CD14-positive monocyte (primary cell): Measurements from ENCODE around the gene CTNNB1. TPM values are rescaled to one million over a fixed set of nuclear protein-coding genes. Genes with fewer than 3 reads are reported as not detected.

Experiments used
- DNase-seq, 3 donors: peaks; one replicate each; pipeline ENCODE4 v3.0.0-alpha.2; 2011 to 2022
- H2AFZ ChIP-seq: 2 replicates; pipeline ENCODE4 v1.6.0; 2012; ENCODE audit warnings: mild to moderate bottlenecking, low read depth, low read length, inconsistent platforms; ENCODE audit not compliant: insufficient read depth, poor library complexity, severe bottlenecking
- H3K27ac ChIP-seq, 2 donors: 1 replicate in 1 of 2; 2 replicates in 1 of 2; pipeline ENCODE4 v1.5.1; 2012 to 2013; ENCODE audit warnings: low read length in 2 of 2, control low read depth in 1 of 2, inconsistent platforms in 1 of 2, low read depth in 1 of 2, mild to moderate bottlenecking in 1 of 2
- H3K27me3 ChIP-seq, 2 donors: one replicate each; pipeline versions ENCODE4 v1.6.0 to v1.6.1; 2011 to 2013; ENCODE audit warnings: low read length in 2 of 2; ENCODE audit not compliant: control insufficient read depth in 2 of 2, insufficient read depth in 2 of 2
- H3K36me3 ChIP-seq, 2 donors: replicated peaks in 1 of 2; 1 replicate in 1 of 2; 2 replicates in 1 of 2; pipeline versions ENCODE4 v1.5.1 to v1.6.1; 2012 to 2013; ENCODE audit warnings: low read length in 2 of 2, control low read depth in 1 of 2, inconsistent platforms in 1 of 2, mild to moderate bottlenecking in 1 of 2; ENCODE audit not compliant: insufficient read depth in 2 of 2, control insufficient read depth in 1 of 2
- H3K4me1 ChIP-seq, 2 donors: 1 replicate in 1 of 2; 2 replicates in 1 of 2; pipeline versions ENCODE4 v1.5.1 to v1.6.1; 2012 to 2013; ENCODE audit warnings: low read length in 2 of 2, control low read depth in 1 of 2, inconsistent platforms in 1 of 2, mild to moderate bottlenecking in 1 of 2, moderate library complexity in 1 of 2; ENCODE audit not compliant: insufficient read depth in 2 of 2, control insufficient read depth in 1 of 2
- H3K4me2 ChIP-seq: replicated peaks from 2 replicates; pipeline ENCODE3; 2012; ENCODE audit warnings: low read length, moderate library complexity, mild to moderate bottlenecking; ENCODE audit not compliant: poor library complexity, severe bottlenecking; ENCODE audit errors: extremely low read depth
- H3K4me3 ChIP-seq, 3 experiments: fragments of 200-600 bp in 1 of 3; sonication (generic) in 1 of 3; replicated peaks in 1 of 3; 1 replicate in 2 of 3; 2 replicates in 1 of 3; pipeline ENCODE4 v1.5.1; 2011 to 2013; ENCODE audit warnings: low read length in 3 of 3, mild to moderate bottlenecking in 3 of 3, control low read depth in 2 of 3, low read depth in 2 of 3, inconsistent platforms in 1 of 3, moderate library complexity in 1 of 3
- H3K79me2 ChIP-seq: 2 replicates; pipeline ENCODE4 v1.6.0; 2012; ENCODE audit warnings: mild to moderate bottlenecking, control low read depth, inconsistent platforms, low read length, moderate library complexity; ENCODE audit not compliant: insufficient read depth
- H3K9ac ChIP-seq: 2 replicates; pipeline ENCODE4 v1.6.0; 2017; ENCODE audit warnings: low read length, mild to moderate bottlenecking; ENCODE audit not compliant: insufficient read depth, poor library complexity, severe bottlenecking
- H3K9me3 ChIP-seq, 2 donors: replicated peaks in 1 of 2; 1 replicate in 1 of 2; 2 replicates in 1 of 2; pipeline versions ENCODE4 v1.5.1 to v1.6.1; 2012 to 2013; ENCODE audit warnings: low read length in 2 of 2, control low read depth in 1 of 2; ENCODE audit not compliant: control insufficient read depth in 1 of 2, insufficient read depth in 1 of 2
- H4K20me1 ChIP-seq: 2 replicates; pipeline ENCODE4 v1.6.0; 2012; ENCODE audit warnings: mild to moderate bottlenecking, low read length, control low read depth, moderate library complexity; ENCODE audit not compliant: insufficient read depth
- H3K27ac Mint-ChIP-seq, 7 donors: one replicate each; pipeline ENCODE4 v1.8.0; 2020; ENCODE audit warnings: mild to moderate bottlenecking in 7 of 7, mixed read lengths in 7 of 7, moderate library complexity in 6 of 7, inconsistent platforms in 2 of 7
- H3K27me3 Mint-ChIP-seq, 3 donors: one replicate each; pipeline ENCODE4 v1.8.0; 2021 to 2022; ENCODE audit warnings: low read depth in 3 of 3, mild to moderate bottlenecking in 3 of 3, mixed read lengths in 3 of 3, moderate library complexity in 3 of 3, inconsistent platforms in 1 of 3
- H3K36me3 Mint-ChIP-seq, 2 donors: one replicate each; pipeline ENCODE4 v1.8.0; 2020; ENCODE audit warnings: mixed read lengths in 2 of 2, inconsistent platforms in 1 of 2, mild to moderate bottlenecking in 1 of 2
- H3K4me1 Mint-ChIP-seq: one replicate; pipeline ENCODE4 v1.8.0; 2020; ENCODE audit warnings: mild to moderate bottlenecking, mixed read lengths
- H3K4me3 Mint-ChIP-seq, 2 donors: one replicate each; pipeline ENCODE4 v1.8.0; 2020; ENCODE audit warnings: mild to moderate bottlenecking in 2 of 2, mixed read lengths in 2 of 2, moderate library complexity in 1 of 2
- H3K9me3 Mint-ChIP-seq, 7 donors: one replicate each; pipeline ENCODE4 v1.8.0; 2020 to 2022; ENCODE audit warnings: mixed read lengths in 7 of 7, mild to moderate bottlenecking in 6 of 7, moderate library complexity in 6 of 7, inconsistent platforms in 2 of 7
- WGBS: methylation state at CpG from one replicate; pipeline ENCODE4 v1.1.5; 2013; ENCODE audit warnings: missing lambda C conversion rate; ENCODE audit not compliant: insufficient coverage; 5-methylcytosine and 5-hydroxymethylcytosine counted together
- intact Hi-C, 2 donors: fragments of 100-400 bp; cut with micrococcal nuclease; formaldehyde crosslinking; loops; one replicate each; pipeline versions ENCODE4 v1.15.0 to v1.15.1; 2023
- polyA plus RNA-seq, 3 donors: library from polyadenylated mRNA; depleted of rRNA in 1 of 3; unstranded in 2 of 3; stranded (reverse) in 1 of 3; fragments of 300-500 nt in 2 of 3; fragments of >200 nt in 1 of 3; fragmentation: Illumina TruSeq in 2 of 3; gene quantifications; 1 replicate in 2 of 3; 2 replicates in 1 of 3; pipeline ENCODE4 v1.2.3, GENCODE V29; 2012 to 2021
- TF ChIP-seq, protein P1 (sequence below): fragments of 200-600 bp; IDR thresholded peaks from one replicate; pipeline ENCODE4 v1.8.0; 2022; ENCODE audit warnings: antibody characterized with exemption, mild to moderate bottlenecking

CTNNB1 gene
- polyA plus RNA-seq, 3 donors: 51.2 to 240 (median 54.3) TPM

DNA sequence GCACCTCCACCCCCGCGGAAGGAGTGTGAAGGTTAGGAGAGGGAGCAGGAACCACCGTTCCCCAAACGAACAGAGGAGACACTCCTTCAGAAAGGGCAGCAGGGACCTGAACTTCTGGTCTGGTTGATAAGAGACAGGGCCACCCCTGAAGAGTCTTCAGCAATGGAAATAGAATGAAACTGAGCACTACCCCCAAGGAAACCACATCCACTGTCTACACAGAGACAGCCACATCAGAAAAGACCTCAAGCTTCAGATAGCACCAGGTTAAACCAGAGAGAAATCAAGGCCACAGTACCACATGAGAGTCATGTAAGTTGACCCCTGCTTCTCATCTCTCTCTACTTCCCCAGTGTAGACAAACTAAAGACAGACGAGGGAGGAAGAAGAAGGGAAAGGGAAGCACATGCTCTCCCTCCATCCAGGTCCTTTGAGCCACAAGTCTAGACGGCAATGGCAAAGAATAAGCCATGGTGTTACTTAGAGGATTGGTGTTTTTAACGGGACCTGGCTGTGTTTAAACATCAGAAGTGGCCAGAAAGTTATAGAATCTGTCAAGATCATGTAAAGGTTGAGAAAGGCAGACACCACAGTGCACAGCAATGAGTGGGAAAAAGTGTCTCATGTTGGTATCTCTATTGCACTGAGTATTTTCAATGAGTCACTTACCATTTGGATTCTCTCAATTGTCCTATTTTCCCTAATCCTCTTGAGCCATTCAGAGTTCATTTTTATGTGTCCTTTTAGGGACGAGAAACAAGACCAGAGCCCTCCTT is 31.4 kb upstream of the CTNNB1 start:
- TF ChIP-seq, protein P1, sequence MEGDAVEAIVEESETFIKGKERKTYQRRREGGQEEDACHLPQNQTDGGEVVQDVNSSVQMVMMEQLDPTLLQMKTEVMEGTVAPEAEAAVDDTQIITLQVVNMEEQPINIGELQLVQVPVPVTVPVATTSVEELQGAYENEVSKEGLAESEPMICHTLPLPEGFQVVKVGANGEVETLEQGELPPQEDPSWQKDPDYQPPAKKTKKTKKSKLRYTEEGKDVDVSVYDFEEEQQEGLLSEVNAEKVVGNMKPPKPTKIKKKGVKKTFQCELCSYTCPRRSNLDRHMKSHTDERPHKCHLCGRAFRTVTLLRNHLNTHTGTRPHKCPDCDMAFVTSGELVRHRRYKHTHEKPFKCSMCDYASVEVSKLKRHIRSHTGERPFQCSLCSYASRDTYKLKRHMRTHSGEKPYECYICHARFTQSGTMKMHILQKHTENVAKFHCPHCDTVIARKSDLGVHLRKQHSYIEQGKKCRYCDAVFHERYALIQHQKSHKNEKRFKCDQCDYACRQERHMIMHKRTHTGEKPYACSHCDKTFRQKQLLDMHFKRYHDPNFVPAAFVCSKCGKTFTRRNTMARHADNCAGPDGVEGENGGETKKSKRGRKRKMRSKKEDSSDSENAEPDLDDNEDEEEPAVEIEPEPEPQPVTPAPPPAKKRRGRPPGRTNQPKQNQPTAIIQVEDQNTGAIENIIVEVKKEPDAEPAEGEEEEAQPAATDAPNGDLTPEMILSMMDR: no peak
- no peak overlapping the region for H3K27ac ChIP-seq
- peaks cover 0 to 5% (median 2%) of the 10 kb centered on the region in 7 donors for H3K9me3 Mint-ChIP-seq
- H3K9ac ChIP-seq: no peak overlapping the region
- no peaks in the 10 kb centered on the region for H3K79me2 ChIP-seq
- peak overlapping the region in 2 of 7 donors; percentile 9 to 78 for H3K27ac Mint-ChIP-seq
- H3K4me1 Mint-ChIP-seq: peaks cover 16% of the 10 kb centered on the region
- intact Hi-C loops: no loop called here
- H3K4me3 Mint-ChIP-seq: no peak overlapping the region
- no peak overlapping the region for H2AFZ ChIP-seq
- H3K4me2 ChIP-seq: no peak overlapping the region
- H4K20me1 ChIP-seq: no peaks in the 10 kb centered on the region
- H3K36me3 ChIP-seq: no peaks in the 10 kb centered on the region
- DNase-seq: no peak
- peaks cover 0 to 6% of the 10 kb centered on the region in 2 donors for H3K4me1 ChIP-seq
- H3K36me3 Mint-ChIP-seq: no peaks in the 10 kb centered on the region
- H3K9me3 ChIP-seq: no peaks in the 10 kb centered on the region
- no peaks in the 10 kb centered on the region for H3K27me3 ChIP-seq
- H3K27me3 Mint-ChIP-seq: peaks cover 1 to 2% (median 2%) of the 10 kb centered on the region in 3 donors
- no peak overlapping the region for H3K4me3 ChIP-seq
- WGBS: 100% methylated on average over 3 of the region's 8 CpGs

DNA sequence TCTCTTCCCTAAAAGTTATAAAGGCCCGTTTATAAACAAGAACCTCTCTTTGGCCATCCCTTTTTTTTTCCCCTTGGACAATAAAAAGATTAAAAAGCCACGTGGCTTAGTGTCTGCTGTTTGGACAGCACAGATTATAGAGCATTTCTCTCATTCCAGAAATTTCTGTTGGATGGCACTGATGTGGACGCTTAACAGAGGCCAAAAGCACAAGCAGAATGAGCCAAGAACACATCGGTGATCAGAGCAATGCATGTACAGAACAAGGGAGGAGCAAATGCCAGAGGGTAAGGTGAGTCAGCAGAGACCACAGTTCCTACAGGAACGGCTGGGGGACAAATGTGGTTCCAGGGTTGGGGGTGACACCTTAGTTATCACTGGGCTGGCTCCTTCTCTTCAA is 30.3 kb upstream of the CTNNB1 start:
- TF ChIP-seq, protein P1: no peak
- H3K27ac ChIP-seq: no peak overlapping the region
- no peaks in the 10 kb centered on the region for H3K9me3 ChIP-seq
- no peak overlapping the region for H3K9ac ChIP-seq
- H3K4me1 ChIP-seq: no peaks in the 10 kb centered on the region
- H3K4me3 ChIP-seq: no peak overlapping the region
- Mint-ChIP-seq H3K4me3 (no peak overlapping the region), H3K27ac (peak overlapping the region in 1 of 7 donors; percentile 1), H3K9me3 (peaks cover 0 to 5% (median 2%) of the 10 kb centered on the region in 7 donors), H3K4me1 (peaks cover 8% of the 10 kb centered on the region), H3K36me3 (no peaks in the 10 kb centered on the region), H3K27me3 (peaks cover under 1 to 2% (median 1%) of the 10 kb centered on the region in 3 donors)
- no peak overlapping the region for H3K4me2 ChIP-seq
- H4K20me1 ChIP-seq: no peaks in the 10 kb centered on the region
- DNase-seq: no peak
- no peak overlapping the region for H2AFZ ChIP-seq
- H3K36me3 ChIP-seq: no peaks in the 10 kb centered on the region
- no peaks in the 10 kb centered on the region for H3K27me3 ChIP-seq
- intact Hi-C loops: no loop called here
- H3K79me2 ChIP-seq: no peaks in the 10 kb centered on the region
- WGBS: 100% methylated on average over 2 of the region's 5 CpGs
